ENCODE results near the gene ANLN. TPM values are rescaled to one million over a fixed set of nuclear protein-coding genes. Genes with fewer than 3 reads are reported as not detected.
"Not testable (repeated sequence)": the region's sequence is repeated elsewhere in the genome, so short reads cannot be mapped to it uniquely, and the experiment has no call there.

ANLN gene
- total and polyA plus RNA-seq, 9 of the 15 experiments (the other 6 are each of a cell fraction or from before 2014, with no cell fraction given): 18.1 to 66.2 (median 38.7) TPM

GRCh38 chr7:36383284-36383683 is 6.4 kb upstream of the ANLN start:
- H3K79me2 ChIP-seq (ENCODE audit: control insufficient read depth, insufficient read depth, low read length); BruUV-seq (replicated peaks); ATAC-seq; CTCF ChIA-PET (ENCODE audit: low intra/inter-chr PET ratio); H3K4me2 ChIP-seq (ENCODE audit: insufficient read depth, low read length); intact Hi-C loops (cut with micrococcal nuclease); H3K9ac ChIP-seq (ENCODE audit: insufficient read depth in 1 of 2, low read depth in 2 of 2, low read length in 2 of 2); H3K9me3 ChIP-seq (replicated peaks; ENCODE audit: control insufficient read depth, insufficient read depth, low read depth, low read length); DNase-seq (ENCODE audit: extremely low read depth in 1 of 4, low spot score in 3 of 4); POLR2A ChIA-PET; H4K20me1 ChIP-seq (replicated peaks; ENCODE audit: control insufficient read depth, insufficient read depth, low read length); H3K36me3 ChIP-seq (ENCODE audit: control insufficient read depth, insufficient read depth, low read length); H3K27ac ChIP-seq (ENCODE audit: extremely low read depth, low read depth, low read length); H2AFZ ChIP-seq (ENCODE audit: low read depth, low read length); H3K4me3 ChIP-seq; H3K9me1 ChIP-seq (ENCODE audit: control insufficient read depth, insufficient read depth, low read length); H3K4me1 ChIP-seq (replicated peaks in 1 of 2; ENCODE audit: control insufficient read depth in 2 of 2, insufficient read depth in 2 of 2, low read length in 2 of 2); in situ Hi-C loops (cut with MboI); H3K27me3 ChIP-seq (ENCODE audit: control insufficient read depth in 2 of 2, insufficient read depth in 2 of 2, low read length in 2 of 2); FAIRE-seq: not testable (repeated sequence)
- 0% methylated on average over 1 of the region's 3 CpGs for WGBS (ENCODE audit: insufficient coverage, low coverage, missing lambda C conversion rate)
- peak in 1 of 2 experiments; percentile 63; a peak in 2 of 4 replicates for TF ChIP-seq KDM1A (IDR thresholded peaks at IDR 0.05)
- TF ChIP-seq RBM25 (IDR thresholded peaks at IDR 0.05; ENCODE audit: low read depth, low read length, severe bottlenecking): peak; percentile 15
- peak; percentile 87 for TF ChIP-seq ZNF146 (CRISPR knock-in tag; IDR thresholded peaks at IDR 0.05; ENCODE audit: unreplicated experiment)
- peak; percentile 76 for TF ChIP-seq BCOR (IDR thresholded peaks at IDR 0.05)
- TF ChIP-seq SMARCA5 (IDR thresholded peaks at IDR 0.05): peak; percentile 70
- peak; percentile 22; the same call in 1 of the 2 replicates for TF ChIP-seq HDAC2 (IDR thresholded peaks at IDR 0.05)

GRCh38 chr7:36385646-36386045 is 4.0 kb upstream of the ANLN start:
- WGBS (ENCODE audit: insufficient coverage, low coverage, missing lambda C conversion rate): 72% methylated on average over 3 of the region's 3 CpGs
- ATAC-seq; H4K20me1 ChIP-seq (replicated peaks; ENCODE audit: control insufficient read depth, insufficient read depth, low read length); POLR2A ChIA-PET; H3K9me1 ChIP-seq (ENCODE audit: control insufficient read depth, insufficient read depth, low read length); H3K36me3 ChIP-seq (ENCODE audit: control insufficient read depth, insufficient read depth, low read length); H3K27ac ChIP-seq (ENCODE audit: extremely low read depth, low read depth, low read length); H3K4me2 ChIP-seq (ENCODE audit: insufficient read depth, low read length); CTCF ChIA-PET (ENCODE audit: low intra/inter-chr PET ratio); FAIRE-seq; H3K9me3 ChIP-seq (replicated peaks; ENCODE audit: control insufficient read depth, insufficient read depth, low read depth, low read length); H3K9ac ChIP-seq (ENCODE audit: insufficient read depth in 1 of 2, low read depth in 2 of 2, low read length in 2 of 2); in situ Hi-C loops (cut with MboI); H3K27me3 ChIP-seq (ENCODE audit: control insufficient read depth in 2 of 2, insufficient read depth in 2 of 2, low read length in 2 of 2); intact Hi-C loops (cut with micrococcal nuclease); BruUV-seq (replicated peaks); H3K4me3 ChIP-seq; DNase-seq (ENCODE audit: extremely low read depth in 1 of 4, low spot score in 3 of 4); H2AFZ ChIP-seq (ENCODE audit: low read depth, low read length); H3K79me2 ChIP-seq (ENCODE audit: control insufficient read depth, insufficient read depth, low read length): not testable (repeated sequence)
- peaks cover 14 to 15% of the 10 kb centered on the region in 2 experiments; a peak in 4 of 5 replicates for H3K4me1 ChIP-seq (replicated peaks in 1 of 2; ENCODE audit: control insufficient read depth in 2 of 2, insufficient read depth in 2 of 2, low read length in 2 of 2)
